HG02610 (cell line): ENCODE data around the gene SACM1L.
"Not testable (repeated sequence)": the region's sequence is repeated elsewhere in the genome, so short reads cannot be mapped to it uniquely, and the experiment has no call there.

Experiments used
- ATAC-seq: cut with Tn5 transposase; IDR thresholded peaks from one replicate; pipeline ENCODE4 v1.9.1; 2021; ENCODE audit warnings: mild to moderate bottlenecking, moderate library complexity; ENCODE audit not compliant: unreplicated experiment

The SACM1L gene

DNA sequence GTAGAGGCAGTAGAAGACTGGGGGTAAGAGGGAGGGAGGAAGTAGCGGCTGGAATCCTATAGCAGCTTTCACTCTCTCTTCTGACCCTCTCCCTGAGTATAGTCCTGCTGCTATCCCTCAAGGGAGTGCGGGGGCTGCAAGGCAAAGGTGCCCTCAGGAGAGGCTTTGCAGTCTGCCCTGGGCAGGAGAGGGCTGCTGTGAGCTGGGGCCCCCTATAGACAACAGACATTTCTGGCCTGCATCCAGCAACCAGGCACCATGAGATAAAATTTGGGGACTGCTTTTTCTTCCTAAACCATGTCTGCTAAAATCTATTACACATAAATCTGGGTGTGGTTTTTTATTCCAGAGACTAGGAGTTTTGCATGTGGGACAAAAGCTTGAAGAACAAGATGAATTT, 48.0 kb downstream of the SACM1L start:
- ATAC-seq = no peak

DNA sequence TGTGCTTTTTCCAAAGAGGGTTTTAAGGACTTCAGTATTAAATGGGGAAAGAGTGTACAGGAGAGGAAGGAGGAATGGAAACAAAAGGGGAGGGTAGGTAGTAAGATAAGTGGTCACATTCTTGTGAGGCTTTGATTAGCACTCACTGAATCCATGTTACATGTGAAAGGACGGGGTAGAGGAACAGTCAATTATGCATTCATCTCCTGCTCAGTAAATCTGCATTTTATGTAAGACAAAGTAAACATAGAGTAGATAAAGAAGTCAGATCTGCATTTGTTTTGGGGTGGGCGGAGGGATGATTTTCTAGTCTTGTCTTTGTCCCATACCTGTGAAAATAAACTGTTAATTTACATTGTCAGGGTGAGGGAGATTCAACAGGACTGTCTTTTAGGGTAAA, 50.8 kb downstream of the SACM1L start:
- no peak for ATAC-seq

DNA sequence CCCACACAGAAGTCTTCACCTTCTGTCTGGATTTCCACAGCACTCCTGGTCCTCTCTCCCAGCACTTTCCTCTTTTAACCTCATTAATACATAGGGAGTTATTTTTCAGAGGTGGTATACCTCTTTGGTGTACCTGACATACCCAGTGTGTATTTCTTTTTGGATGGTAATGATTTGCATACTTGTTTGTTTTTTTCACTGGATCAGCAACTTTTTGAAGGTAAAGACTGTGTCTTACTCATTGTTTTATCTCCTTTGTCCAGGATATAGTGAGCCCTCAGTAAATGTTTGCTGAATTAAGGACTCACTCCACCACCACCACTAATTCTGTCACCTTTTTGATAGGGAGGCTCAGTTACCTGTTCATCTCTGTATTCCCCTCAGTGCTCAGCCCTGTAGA, 52.1 kb downstream of the SACM1L start:
- ATAC-seq = no peak

DNA sequence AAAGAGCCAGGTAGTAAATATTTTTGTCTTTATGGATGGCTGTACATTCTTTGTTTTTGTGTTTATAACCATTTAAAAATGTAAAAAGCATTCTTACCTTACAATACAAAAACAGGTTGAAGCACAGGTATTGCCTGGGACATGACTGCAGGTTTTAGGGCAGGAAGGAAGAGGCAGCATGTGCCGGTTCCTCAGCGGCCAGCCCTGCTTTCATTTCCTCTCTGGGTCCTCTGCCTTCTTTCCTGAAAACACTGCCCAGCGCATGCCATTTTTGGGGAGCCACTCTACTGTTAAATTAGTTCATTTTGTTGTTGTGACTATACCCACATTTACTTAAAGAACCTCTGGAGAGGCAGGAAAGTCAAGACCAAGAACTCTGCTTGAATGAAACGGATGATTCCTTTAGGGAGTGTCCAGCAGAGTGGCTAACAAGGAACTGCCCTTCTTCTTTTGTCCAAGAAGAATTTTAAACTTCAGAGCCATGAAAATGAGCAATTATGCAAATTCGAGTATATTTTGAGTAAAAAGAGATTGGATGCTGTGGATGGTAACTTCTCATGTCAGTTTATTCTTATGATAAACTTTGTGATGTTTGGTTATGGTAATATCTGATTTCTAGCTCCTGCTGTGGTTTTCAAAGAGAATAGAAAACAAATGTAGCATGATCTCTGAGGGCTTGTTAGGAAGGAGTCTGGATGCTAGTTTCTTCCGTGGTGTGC, 52.7 kb downstream of the SACM1L start:
- ATAC-seq = no peak

DNA sequence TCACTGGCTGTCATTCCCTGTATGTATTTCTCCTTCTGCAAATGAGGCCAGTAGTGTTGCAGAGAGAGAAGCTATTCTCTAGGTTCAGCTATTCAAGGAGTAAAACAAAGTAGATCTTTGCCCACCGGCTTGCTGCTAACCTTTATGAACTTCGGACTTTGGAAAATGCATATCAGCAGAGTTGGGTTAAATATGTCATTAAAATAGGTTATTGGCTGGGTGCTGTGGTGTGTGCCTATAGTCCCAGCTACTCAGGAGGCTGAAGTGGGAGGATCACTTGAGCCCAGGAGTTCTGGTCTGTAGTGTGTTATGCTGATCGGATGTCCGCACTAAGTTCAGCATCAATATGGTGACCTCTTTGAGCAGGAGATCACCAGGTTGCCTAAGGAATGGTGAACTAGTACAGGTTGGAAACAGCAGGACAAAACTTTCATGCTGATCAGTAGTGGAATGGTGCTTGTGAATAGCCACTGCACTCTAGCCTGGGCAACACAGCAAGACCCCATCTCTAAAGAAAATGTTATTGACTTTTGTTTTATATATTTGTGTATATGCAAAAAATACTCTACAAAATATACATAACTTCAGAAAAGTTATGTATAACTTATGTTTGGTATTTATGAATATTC, 53.4 kb downstream of the SACM1L start:
- ATAC-seq = no peak

DNA sequence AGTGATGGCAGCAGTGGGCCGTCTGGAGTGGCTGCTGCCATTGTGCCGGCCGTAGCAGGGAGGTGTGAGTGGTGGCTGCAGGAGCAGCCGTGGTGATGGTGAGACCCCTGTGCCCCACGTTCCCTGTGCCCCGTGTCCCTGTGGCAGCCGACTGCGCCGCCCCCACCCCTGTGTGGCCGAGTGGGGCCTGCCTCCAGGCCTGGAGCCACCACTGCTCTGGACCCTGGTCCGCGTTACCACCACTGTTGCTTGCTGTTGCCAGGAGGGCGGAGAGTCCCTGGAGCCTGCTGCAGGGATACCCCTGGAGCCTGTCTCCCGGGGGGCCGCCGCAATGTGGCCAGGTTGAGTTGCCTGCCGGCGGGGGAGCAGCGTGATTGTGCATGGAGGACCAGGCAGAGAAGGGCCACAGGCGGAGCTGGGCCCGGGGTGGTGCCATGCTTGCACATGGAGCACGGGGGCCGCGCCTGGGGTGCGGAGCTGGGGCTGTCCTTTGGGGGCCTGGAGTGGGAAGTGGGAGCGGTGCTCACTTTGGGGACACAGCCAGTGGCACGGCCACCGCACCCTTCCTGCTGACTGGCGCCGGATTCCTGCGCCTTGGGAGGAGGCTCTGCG, 57.1 kb downstream of the SACM1L start:
- no peak for ATAC-seq

DNA sequence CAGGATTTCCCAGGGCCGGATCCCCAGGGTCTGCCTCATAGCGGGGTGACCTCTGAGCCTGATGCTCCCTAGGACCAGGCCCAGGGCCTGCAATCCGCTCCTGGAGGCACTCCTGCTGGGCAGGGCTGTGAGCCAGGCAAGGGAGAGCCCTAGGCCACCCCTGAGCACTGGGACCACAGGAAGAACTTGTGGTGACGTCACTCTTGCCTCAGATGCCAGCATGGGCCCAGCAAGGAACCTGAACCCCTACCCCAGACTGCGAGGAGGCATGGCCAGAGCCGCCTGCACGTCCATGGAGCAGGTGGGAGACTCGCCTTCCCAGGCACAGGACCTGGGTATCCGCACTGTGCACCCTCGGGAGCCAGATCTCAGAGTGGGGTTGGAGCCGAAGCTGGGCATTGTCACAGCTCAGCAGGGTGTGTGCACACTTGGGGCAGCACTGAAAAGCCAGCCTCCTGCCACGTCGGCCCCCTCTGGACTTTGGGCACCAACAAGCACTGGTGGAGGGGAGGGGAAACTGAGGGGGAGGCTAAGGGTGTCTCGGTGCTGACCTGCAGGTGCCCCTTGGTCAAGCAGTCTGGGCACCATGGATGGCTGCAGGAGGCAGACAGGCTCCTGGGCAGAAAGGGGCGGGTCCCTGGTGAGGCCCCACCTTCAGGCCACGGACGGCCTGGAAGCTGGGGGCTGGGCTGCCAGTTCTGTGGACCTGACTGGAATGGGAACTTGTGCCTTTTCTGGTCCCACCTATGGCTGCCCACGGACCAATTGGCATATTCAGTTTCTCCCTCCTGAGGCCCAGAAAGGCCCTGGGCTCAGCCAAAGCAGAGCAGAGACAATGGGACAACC, 57.8 kb downstream of the SACM1L start:
- ATAC-seq = no peak

DNA sequence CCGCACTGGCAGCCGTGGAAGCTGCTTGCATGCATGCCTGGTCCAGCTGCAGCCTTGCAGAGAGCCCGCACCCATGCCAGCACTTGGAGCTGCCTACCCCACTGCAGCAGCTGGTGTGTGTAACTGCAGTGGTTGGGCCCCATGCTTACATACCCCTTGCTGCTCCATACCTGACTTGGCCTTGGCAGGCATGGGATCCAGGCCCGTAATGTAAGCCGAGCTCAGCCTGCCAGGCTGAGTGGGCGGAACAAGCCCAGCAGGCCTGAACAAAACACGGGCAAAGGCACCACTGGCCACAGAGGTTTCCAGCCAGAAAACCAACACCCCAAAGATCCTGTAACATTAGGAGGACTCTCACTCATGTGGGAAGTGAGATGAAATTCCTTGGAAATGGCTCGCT, 58.9 kb downstream of the SACM1L start:
- no peak for ATAC-seq

DNA sequence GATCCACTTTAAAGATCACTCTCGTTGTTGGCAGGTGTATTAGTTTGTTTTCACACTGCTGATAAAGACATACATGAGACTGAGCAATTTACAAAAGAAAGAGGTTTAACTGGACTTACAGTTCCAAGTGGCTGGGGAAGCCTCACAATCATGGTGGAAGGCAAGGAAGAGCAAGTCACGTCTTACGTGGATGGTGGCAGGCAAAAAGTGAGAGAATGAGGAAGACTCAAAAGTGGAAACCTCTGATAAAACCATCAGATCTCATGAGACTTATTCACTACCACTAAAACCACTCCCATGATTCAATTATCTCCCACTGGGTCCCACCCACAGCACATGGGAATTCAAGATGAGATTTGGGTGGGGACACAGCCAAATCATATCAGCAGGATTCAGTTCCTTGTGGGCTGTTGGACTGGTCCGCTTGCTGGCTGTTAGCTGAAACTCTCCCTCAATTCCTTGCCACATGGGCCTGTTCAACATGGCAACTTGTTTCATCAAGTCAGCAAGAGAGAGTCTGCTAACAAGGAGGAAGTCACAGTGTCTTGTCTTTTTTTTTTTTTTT, 59.9 kb downstream of the SACM1L start:
- ATAC-seq = not testable (repeated sequence)

DNA sequence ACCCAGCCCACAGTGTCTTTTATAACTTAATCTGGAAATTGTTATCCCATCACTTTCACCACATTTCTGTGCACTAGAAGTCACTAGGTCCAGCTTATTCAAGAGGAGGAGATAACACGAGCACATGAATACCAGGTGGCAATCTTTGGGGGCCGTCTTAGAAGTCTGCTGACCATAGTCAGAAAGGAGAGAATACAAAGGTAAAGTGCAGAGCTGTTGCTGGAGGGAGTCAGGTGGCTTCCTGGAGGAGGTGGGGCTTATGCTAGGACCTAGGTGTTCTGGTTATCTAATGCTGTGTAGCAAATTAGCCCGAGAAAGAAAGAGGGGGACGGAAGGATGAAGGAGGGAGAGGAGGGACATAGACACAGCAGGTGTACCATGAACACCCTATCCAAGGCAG, 60.7 kb downstream of the SACM1L start:
- no peak for ATAC-seq

DNA sequence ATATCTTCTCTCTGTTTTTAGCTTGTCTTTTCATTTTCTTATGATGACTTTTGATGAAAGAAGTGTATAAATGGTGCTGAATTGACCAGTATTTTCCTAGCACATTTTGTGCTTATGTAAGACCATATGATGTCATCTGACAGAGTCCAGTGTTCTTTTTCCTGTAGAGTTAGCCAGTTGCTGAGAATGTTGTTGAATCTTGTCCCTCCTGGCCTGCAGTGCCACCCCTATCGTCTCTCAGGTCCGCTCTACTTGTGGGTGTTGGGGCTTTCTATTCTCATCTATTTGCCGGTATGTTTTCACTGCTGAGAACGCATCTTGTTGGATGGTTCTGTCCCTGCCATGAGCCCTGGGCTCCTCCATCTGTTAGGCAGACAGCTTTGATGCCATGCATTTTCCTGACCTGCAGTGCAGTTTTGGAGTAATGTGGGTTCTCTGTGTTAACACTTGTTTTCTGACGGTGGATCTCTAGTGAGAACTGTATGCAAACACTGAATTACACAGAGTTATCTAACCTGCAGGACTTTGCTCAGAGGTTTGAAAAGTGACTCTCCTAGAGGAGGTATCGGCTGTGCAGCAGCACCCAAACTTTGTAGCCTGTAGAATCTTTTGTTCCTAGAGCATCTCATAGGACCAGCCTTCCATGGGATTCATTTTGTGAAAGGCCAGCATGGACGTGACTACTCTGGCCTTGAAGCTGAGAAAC, 62.5 kb downstream of the SACM1L start:
- no peak for ATAC-seq

DNA sequence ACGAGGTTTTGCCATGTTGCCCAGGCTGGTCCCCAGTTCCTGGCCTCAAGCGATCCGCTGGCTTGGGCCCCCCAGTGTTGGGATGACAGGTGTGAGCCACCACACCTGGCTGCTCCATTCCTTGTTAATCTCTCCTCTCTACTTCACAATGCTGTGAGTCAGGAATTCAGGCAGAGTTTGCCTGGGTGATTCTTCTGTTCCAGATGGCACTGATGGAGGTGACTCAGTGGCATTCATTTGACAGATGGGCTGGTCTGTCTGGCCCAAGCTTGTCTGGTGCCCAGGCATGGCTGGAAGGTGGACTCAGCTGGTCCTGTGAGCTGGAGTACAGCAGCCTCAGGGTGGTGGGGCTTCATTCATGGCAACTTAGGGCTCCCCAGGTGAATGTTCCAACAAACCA, 63.9 kb downstream of the SACM1L start:
- ATAC-seq = no peak

DNA sequence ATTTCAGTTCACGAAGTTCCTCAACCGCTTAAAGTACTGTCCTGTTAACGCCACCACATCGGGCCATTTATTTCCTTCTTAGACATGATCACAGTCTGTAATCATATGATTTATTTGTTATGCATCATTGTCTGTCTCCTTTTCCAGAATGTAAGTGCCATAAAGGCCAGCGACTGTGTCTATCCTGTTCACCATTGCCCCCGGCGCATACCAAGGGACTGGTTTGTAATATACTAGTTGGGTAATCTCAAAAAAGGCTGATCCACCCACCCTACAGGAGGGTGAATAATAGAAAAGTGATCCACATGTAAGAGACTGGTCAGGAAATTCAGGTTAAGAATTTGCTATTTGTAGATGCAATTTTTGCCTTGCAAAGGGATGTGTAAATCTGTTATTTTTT, 65.3 kb downstream of the SACM1L start:
- ATAC-seq = no peak

DNA sequence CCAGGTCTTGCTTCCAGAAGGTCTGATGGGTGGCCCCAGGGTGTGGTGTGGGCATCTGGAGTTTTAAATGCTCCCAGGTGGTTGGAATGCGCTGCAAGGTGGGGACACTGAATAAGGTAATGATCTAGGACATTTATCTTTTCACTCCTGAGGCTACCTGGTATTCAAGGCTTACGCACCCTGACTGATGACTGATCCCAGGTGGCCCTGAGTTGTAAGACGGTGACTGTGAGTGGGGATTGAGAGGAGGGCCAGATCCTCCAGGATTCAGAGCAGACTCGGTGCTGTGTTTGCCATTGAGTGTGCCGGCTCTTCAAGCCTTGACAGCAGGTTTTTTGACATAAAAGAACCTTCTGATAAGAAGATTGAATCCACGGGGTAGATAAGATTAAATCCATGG, 66.9 kb downstream of the SACM1L start:
- ATAC-seq = no peak

DNA sequence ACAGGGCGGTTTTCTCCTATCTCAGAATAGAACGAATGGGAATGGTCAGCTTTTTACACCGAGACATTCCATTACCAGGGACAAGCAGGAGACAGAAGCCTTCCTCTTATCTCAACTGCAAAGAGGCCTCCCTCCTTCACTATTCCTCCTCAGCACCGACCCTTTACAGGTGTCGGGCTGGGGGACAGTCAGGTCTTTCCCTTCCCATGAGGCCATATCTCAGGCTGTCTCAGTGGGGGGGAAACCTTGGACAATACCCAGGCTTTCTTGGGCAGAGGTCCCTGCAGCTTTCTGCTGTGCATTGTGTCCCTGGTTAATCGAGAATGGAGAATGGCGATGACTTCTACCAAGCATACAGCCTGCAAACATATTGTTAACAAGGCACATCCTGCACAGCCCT, 67.9 kb downstream of the SACM1L start:
- not testable (repeated sequence) for ATAC-seq

DNA sequence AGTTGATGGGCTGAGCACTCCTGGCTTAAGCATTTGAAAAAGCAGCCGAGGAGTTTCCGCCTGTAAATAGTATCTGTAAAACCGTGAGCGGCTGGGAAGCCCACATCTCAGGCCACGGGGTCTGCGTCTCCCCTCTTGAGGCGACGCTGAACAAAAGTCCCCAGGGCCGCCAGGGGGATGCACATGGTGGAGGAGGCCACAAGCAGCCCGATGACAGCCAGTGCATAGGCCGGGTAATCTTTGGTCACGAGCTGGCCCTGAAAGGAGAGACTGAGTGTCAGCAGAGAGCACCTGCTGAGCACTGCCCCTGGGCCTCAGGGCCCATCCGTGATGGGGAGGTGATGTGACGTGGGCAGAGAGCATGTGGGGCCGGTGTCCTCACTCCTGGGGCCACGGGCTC, 69.7 kb downstream of the SACM1L start:
- no peak for ATAC-seq

DNA sequence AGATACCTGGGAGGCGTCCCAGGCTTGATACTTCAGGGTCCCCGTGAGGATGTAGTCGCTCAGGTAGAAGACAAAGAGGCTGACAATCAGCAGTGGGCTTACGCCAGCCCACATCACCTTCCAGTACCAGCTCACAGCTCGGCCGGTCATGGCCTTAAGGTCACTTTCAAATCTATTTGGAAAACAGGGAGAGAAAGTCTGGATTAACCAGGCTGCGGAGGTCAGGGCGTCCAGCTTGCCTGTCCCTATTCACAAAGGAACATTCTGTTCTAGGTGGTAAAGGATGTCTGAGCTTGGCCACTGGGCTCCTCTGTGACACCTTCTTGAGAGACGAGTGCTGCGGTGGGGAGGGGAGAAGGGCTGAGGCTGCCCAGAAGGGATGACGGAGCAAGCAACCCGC, 70.7 kb downstream of the SACM1L start:
- ATAC-seq = no peak

DNA sequence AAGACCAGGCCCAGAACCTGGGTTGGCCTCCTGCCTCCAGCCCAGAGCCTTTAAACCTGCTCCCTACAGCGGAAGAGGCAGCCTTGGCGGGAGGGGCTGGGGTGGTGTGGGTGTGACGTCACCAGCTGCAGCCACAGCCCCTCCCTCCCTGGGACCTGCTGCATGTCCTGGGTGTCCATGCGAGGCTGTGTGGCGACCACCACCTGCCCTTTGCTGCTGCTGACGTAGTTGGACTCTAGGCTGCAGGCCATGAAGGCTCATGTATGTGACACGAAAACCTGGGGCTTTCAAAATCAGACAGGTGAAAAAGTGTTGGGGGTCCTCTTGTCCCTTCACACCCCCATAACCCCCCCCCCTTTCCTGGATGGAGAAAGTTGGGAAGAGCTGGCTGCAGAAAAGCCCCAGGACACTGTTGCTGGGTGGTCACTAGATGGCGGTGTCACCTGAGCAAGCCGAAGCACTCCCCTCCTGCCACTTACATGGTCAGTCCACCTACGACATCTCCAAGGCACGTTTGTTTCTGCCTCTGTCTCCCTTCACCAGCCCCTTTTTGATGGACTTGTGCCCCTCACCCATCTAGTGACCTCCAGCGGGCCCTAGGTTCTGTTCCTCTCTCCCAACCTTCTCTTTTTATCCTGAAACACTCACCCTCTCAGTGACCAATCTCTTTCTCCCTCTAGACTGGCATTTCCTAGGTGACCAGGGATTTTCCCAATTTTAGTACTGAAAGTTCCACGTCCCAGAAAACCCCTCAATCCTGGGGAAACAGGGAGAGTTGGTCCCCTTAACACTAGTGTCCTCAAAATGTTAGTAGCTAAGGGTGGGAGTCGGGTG, 71.9 kb downstream of the SACM1L start:
- ATAC-seq = no peak

DNA sequence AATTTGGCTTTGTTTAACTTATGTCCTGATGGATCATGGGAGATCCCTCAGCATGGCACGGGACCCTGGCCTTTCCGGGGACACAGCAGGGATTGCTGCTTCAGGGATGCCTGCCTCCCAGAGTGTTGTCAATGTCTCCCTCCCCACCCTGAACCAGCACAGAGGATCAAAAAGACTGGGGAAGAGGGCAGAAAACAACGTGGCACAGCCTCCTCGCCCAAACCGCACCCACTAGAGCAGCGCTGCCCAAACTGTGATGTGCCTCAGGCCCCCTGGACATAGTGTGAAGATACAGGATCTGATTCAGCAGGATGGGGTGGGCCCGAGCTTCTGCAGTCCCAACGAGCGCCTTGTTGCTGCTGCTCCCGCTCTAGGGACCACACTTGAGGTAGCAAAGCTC, 72.6 kb downstream of the SACM1L start:
- ATAC-seq = no peak
